Gastrocnemius medialis (tissue), 4 donors: ENCODE results near the gene APP. TPM values are rescaled to one million over a fixed set of nuclear protein-coding genes. Genes with fewer than 3 reads are reported as not detected.
"Not testable (repeated sequence)": the region's sequence is repeated elsewhere in the genome, so short reads cannot be mapped to it uniquely, and the experiment has no call there.

ENCODE experiments used
- ATAC-seq, 2 donors: fragments of 150-250 bp; one replicate each; pipeline ENCODE4 v1.9.1; 2016
- DNase-seq, 2 donors: peaks; one replicate each; pipeline ENCODE4 v3.0.0-alpha.2; 2019
- H3K27ac ChIP-seq, 4 donors: fragments of 200-600 bp; sonication (generic); 1 replicate in 1 of 4; 2 replicates in 3 of 4; pipeline ENCODE4 v1.5.1; 2016 to 2018; ENCODE audit warnings: mild to moderate bottlenecking in 2 of 4, moderate library complexity in 1 of 4
- H3K27me3 ChIP-seq, 3 donors: fragments of 200-600 bp; sonication (generic) in 2 of 3; 1 replicate in 1 of 3; 2 replicates in 2 of 3; pipeline versions ENCODE4 v1.5.1 to v1.6.0; 2016 to 2019; ENCODE audit warnings: mild to moderate bottlenecking in 1 of 3, moderate library complexity in 1 of 3
- H3K36me3 ChIP-seq, 2 donors: fragments of 200-600 bp; sonication (generic) in 1 of 2; one replicate each; pipeline ENCODE4 v1.5.1; 2017 to 2018
- H3K4me1 ChIP-seq, 2 donors: fragments of 200-600 bp; sonication (generic) in 1 of 2; one replicate each; pipeline ENCODE4 v1.5.1; 2016 to 2017; ENCODE audit warnings: mild to moderate bottlenecking in 2 of 2
- H3K4me3 ChIP-seq, 4 donors: fragments of 200-600 bp; sonication (generic) in 3 of 4; 1 replicate in 1 of 4; 2 replicates in 3 of 4; pipeline ENCODE4 v1.5.1; 2016 to 2019; ENCODE audit warnings: mild to moderate bottlenecking in 2 of 4
- H3K9me3 ChIP-seq, 3 donors: fragments of 200-600 bp; sonication (generic) in 2 of 3; 1 replicate in 1 of 3; 2 replicates in 2 of 3; pipeline ENCODE4 v1.5.1; 2016 to 2019
- POLR2A ChIP-seq, 2 donors: fragments of 450-650 bp; IDR thresholded peaks; one replicate each; pipeline ENCODE4 v1.6.1; 2017; ENCODE audit warnings: antibody characterized with exemption in 2 of 2, mild to moderate bottlenecking in 2 of 2, moderate library complexity in 2 of 2
- in situ Hi-C, 4 donors: fragments of 200-750 bp; cut with MboI; loops; one replicate each; pipeline versions ENCODE4 v1.15.0 to v1.8.0; 2017; ENCODE audit warnings: low sequenced_read_pairs in 4 of 4
- intact Hi-C: fragments of 100-400 bp; cut with DNase I; formaldehyde crosslinking; loops from one replicate; pipeline ENCODE4 v1.15.1; 2023; ENCODE audit warnings: low total_unique reads
- total RNA-seq, 4 donors: library from RNA; depleted of rRNA; stranded (reverse); fragments of >200 nt; gene quantifications; one replicate each; pipeline versions ENCODE4 v1.1.0 to v1.2.3, GENCODE V29; 2016
- TF ChIP-seq, protein P1 (sequence below), 5 experiments: fragments of 450-650 bp in 3 of 5; fragments of 200-600 bp in 2 of 5; sonication (generic) in 2 of 5; IDR thresholded peaks in 4 of 5; conservative IDR thresholded peaks in 1 of 5; 1 replicate in 4 of 5; 2 replicates in 1 of 5; pipeline ENCODE4 v1.5.1; 2016 to 2019; ENCODE audit warnings: antibody characterized with exemption in 5 of 5, mild to moderate bottlenecking in 3 of 5, moderate library complexity in 3 of 5

APP gene
- total RNA-seq, 4 donors from 2014 or later = 45.8 to 73.2 (median 70.1) TPM

DNA sequence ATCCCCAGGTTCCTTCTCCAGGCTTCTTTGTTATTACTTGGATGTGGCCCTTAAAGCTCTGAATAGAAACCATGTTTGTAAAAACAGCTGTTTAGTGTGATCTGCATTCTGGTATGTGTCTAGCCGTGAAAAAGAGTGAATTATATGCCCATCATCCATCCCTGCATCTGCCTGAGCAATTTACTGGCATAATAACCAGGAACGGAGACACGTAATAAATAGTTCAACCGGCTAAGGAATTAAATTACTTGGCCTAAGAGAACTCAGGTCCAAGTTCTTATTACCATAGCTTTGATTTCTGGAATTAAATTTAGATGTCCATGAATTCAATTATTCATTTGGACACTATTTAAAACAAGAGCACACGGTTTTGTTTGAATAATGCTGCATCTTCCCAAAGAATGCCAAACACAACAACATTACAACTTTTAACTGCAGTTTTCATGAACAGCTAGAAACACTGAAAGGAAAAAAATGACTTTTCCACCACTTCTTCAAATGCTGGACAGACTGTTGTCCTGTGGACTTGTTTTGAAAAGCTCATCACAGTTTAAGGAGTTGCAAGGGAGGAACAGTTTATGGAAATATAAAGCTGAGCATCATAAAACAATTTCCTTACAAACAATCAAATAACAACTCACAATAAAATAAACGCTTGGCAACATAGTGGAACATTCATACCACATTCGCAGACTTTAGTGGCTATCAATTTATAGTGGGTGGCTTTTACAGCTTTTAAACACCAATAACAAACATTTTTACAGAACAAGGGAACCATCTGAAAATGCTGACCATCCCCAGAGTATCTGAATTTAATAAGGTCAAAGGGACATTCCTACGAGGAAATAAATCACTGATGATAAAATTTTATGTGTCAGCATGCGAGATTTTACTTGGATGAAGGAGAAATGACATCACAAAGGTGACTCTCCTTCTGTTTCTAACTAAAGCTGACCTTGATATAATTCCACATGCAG is 144.7 kb downstream of the APP start:
- DNase-seq (no peak), ATAC-seq (no peak)
- H3K27ac ChIP-seq = no peak overlapping the region
- TF ChIP-seq, protein P1, sequence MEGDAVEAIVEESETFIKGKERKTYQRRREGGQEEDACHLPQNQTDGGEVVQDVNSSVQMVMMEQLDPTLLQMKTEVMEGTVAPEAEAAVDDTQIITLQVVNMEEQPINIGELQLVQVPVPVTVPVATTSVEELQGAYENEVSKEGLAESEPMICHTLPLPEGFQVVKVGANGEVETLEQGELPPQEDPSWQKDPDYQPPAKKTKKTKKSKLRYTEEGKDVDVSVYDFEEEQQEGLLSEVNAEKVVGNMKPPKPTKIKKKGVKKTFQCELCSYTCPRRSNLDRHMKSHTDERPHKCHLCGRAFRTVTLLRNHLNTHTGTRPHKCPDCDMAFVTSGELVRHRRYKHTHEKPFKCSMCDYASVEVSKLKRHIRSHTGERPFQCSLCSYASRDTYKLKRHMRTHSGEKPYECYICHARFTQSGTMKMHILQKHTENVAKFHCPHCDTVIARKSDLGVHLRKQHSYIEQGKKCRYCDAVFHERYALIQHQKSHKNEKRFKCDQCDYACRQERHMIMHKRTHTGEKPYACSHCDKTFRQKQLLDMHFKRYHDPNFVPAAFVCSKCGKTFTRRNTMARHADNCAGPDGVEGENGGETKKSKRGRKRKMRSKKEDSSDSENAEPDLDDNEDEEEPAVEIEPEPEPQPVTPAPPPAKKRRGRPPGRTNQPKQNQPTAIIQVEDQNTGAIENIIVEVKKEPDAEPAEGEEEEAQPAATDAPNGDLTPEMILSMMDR (IDR thresholded peaks at IDR 0.05 in 4 of 5, conservative IDR thresholded peaks at IDR 0.05 in 1 of 5) = no peak
- TF ChIP-seq POLR2A (IDR thresholded peaks at IDR 0.05) = no peak
- no peaks in the 10 kb centered on the region for H3K27me3 ChIP-seq
- in situ Hi-C loops (no loop called here), intact Hi-C loops (no loop called here)
- no peak overlapping the region for H3K4me3 ChIP-seq
- no peaks in the 10 kb centered on the region for H3K4me1 ChIP-seq
- H3K9me3 ChIP-seq = no peaks in the 10 kb centered on the region
- no peaks in the 10 kb centered on the region for H3K36me3 ChIP-seq

DNA sequence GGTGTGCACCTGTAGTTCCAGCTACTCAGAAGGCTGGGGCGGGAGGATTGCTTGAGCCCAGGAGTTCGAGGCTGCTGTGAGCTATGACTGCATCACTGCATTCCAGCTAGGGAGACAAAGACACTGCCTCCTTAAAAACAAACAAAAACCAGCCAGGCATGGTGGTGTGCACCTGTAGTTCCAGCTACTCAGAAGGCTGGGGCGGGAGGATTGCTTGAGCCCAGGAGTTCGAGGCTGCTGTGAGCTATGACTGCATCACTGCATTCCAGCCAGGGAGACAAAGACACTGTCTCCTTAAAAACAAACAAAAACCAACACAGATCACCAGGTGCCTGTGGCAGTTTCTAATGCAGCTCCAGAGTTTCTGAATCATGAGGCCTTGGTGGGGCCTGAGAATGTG is 147.2 kb downstream of the APP start:
- ATAC-seq, H3K4me3 ChIP-seq, intact Hi-C loops, H3K27me3 ChIP-seq, H3K27ac ChIP-seq, in situ Hi-C loops, DNase-seq, H3K4me1 ChIP-seq, H3K9me3 ChIP-seq, H3K36me3 ChIP-seq: not testable (repeated sequence)

- H3K4me3 ChIP-seq, DNase-seq, H3K27ac ChIP-seq, H3K9me3 ChIP-seq, H3K4me1 ChIP-seq, intact Hi-C loops, ATAC-seq, H3K36me3 ChIP-seq, H3K27me3 ChIP-seq, in situ Hi-C loops: not testable (repeated sequence)
Measured at GRCh38 chr21:26022598-26023337, 147.8 kb downstream of the APP start.

- intact Hi-C loops = no loop called here
- ATAC-seq (no peak), DNase-seq (no peak)
- Histone ChIP-seq H3K27ac (no peak overlapping the region), H3K27me3 (no peaks in the 10 kb centered on the region), H3K4me1 (no peaks in the 10 kb centered on the region), H3K9me3 (no peaks in the 10 kb centered on the region), H3K36me3 (no peaks in the 10 kb centered on the region), H3K4me3 (no peak overlapping the region)
- no peak for TF ChIP-seq POLR2A (IDR thresholded peaks at IDR 0.05)
- TF ChIP-seq, protein P1 (IDR thresholded peaks at IDR 0.05 in 4 of 5, conservative IDR thresholded peaks at IDR 0.05 in 1 of 5) = no peak
- in situ Hi-C loops = no loop called here
Measured at GRCh38 chr21:26020510-26020909, 150.1 kb downstream of the APP start.

DNA sequence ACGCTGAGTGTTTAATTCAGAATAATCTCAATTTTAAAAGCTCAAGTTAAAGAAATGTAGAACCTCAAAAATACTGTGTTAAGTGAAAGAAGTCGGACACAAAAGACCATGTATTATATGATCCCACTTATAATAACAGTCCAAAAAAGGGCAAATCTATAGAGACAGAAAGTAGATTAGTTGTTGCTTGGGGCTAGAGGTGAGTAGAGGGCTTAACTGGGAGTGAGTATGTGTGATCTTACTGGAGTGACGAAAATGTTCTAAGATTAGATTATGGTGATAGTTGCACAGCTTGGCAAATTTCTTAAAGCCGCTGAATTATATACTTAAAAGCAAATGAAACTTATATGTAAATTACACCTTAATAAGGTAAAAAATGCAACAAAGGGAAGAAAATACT is 150.5 kb downstream of the APP start:
- Histone ChIP-seq H3K4me1 (no peaks in the 10 kb centered on the region), H3K27me3 (no peaks in the 10 kb centered on the region), H3K4me3 (no peak overlapping the region), H3K9me3 (no peaks in the 10 kb centered on the region), H3K36me3 (no peaks in the 10 kb centered on the region), H3K27ac (no peak overlapping the region)
- ATAC-seq (no peak), DNase-seq (no peak)
- in situ Hi-C loops = no loop called here
- intact Hi-C loops = no loop called here
- TF ChIP-seq, protein P1 (IDR thresholded peaks at IDR 0.05 in 4 of 5, conservative IDR thresholded peaks at IDR 0.05 in 1 of 5) = no peak
- TF ChIP-seq POLR2A (IDR thresholded peaks at IDR 0.05) = no peak
